Measurements from ENCODE around the gene FBL. TPM values are rescaled to one million over a fixed set of nuclear protein-coding genes. Genes with fewer than 3 reads are reported as not detected.

Gene FBL
- total and polyA plus RNA-seq, 2 donors: 185 to 208 TPM

GRCh38 chr19:39871886-39872866 is 26.0 kb upstream of the FBL start:
- H3K4me1 ChIP-seq (ENCODE audit: control insufficient read depth in 2 of 2, insufficient read depth in 2 of 2, low read length in 2 of 2): no peaks in the 10 kb centered on the region
- no peaks in the 10 kb centered on the region for H3K27me3 ChIP-seq (ENCODE audit: control insufficient read depth in 2 of 2, insufficient read depth in 1 of 2, low read length in 1 of 2)
- no peaks in the 10 kb centered on the region for H3K36me3 ChIP-seq (ENCODE audit: control insufficient read depth in 2 of 2, insufficient read depth in 2 of 2, low read length in 1 of 2)
- H3K9me3 ChIP-seq (ENCODE audit: control insufficient read depth in 2 of 2, insufficient read depth in 1 of 2, low read length in 1 of 2): no peaks in the 10 kb centered on the region
- no peak for DNase-seq (ENCODE audit: low read depth in 6 of 9, low spot score in 9 of 9)
- H3K4me3 ChIP-seq (ENCODE audit: low read length in 2 of 2): no peak overlapping the region
- H3K27ac ChIP-seq (ENCODE audit: low read depth in 1 of 2, low read length in 1 of 2): no peak overlapping the region
- WGBS: 94% methylated on average over 47 of the region's 47 CpGs

- 99% methylated on average over 6 of the region's 6 CpGs for WGBS
- H3K36me3 ChIP-seq (ENCODE audit: control insufficient read depth in 2 of 2, insufficient read depth in 2 of 2, low read length in 1 of 2): no peaks in the 10 kb centered on the region
These were observed 25.2 kb upstream of the FBL start for GRCh38 chr19:39871362-39871761.

GRCh38 chr19:39870171-39870971 is 24.2 kb upstream of the FBL start:
- 68% methylated on average over 16 of the region's 16 CpGs for WGBS
- H3K9me3 ChIP-seq (ENCODE audit: control insufficient read depth in 2 of 2, insufficient read depth in 1 of 2, low read length in 1 of 2): peaks cover 0 to 5% of the 10 kb centered on the region in 2 donors

More at GRCh38 chr19:39871362-39871761, 25.2 kb upstream of the FBL start:
- H3K9me3 ChIP-seq (ENCODE audit: control insufficient read depth in 2 of 2, insufficient read depth in 1 of 2, low read length in 1 of 2): peaks cover 0 to 5% of the 10 kb centered on the region in 2 donors
- H3K27ac ChIP-seq (ENCODE audit: low read depth in 1 of 2, low read length in 1 of 2): no peak overlapping the region
- DNase-seq (ENCODE audit: low read depth in 6 of 9, low spot score in 9 of 9): no peak
- H3K27me3 ChIP-seq (ENCODE audit: control insufficient read depth in 2 of 2, insufficient read depth in 1 of 2, low read length in 1 of 2): no peaks in the 10 kb centered on the region
- H3K4me1 ChIP-seq (ENCODE audit: control insufficient read depth in 2 of 2, insufficient read depth in 2 of 2, low read length in 2 of 2): no peaks in the 10 kb centered on the region
- no peak overlapping the region for H3K4me3 ChIP-seq (ENCODE audit: low read length in 2 of 2)

GRCh38 chr19:39867952-39868351 is 21.8 kb upstream of the FBL start:
- Histone ChIP-seq H3K4me1 (ENCODE audit: control insufficient read depth in 2 of 2, insufficient read depth in 2 of 2, low read length in 2 of 2) (no peaks in the 10 kb centered on the region), H3K27me3 (ENCODE audit: control insufficient read depth in 2 of 2, insufficient read depth in 1 of 2, low read length in 1 of 2) (no peaks in the 10 kb centered on the region), H3K27ac (ENCODE audit: low read depth in 1 of 2, low read length in 1 of 2) (no peak overlapping the region), H3K36me3 (ENCODE audit: control insufficient read depth in 2 of 2, insufficient read depth in 2 of 2, low read length in 1 of 2) (no peaks in the 10 kb centered on the region), H3K4me3 (ENCODE audit: low read length in 2 of 2) (no peak overlapping the region), H3K9me3 (ENCODE audit: control insufficient read depth in 2 of 2, insufficient read depth in 1 of 2, low read length in 1 of 2) (peaks cover 0 to 5% of the 10 kb centered on the region in 2 donors)
- 97% methylated on average over 6 of the region's 6 CpGs for WGBS
- no peak for DNase-seq (ENCODE audit: low read depth in 6 of 9, low spot score in 9 of 9)

More at GRCh38 chr19:39870171-39870971, 24.2 kb upstream of the FBL start:
- H3K4me1 ChIP-seq (ENCODE audit: control insufficient read depth in 2 of 2, insufficient read depth in 2 of 2, low read length in 2 of 2): no peaks in the 10 kb centered on the region
- no peak overlapping the region for H3K27ac ChIP-seq (ENCODE audit: low read depth in 1 of 2, low read length in 1 of 2)
- no peaks in the 10 kb centered on the region for H3K27me3 ChIP-seq (ENCODE audit: control insufficient read depth in 2 of 2, insufficient read depth in 1 of 2, low read length in 1 of 2)
- H3K4me3 ChIP-seq (ENCODE audit: low read length in 2 of 2): no peak overlapping the region
- no peaks in the 10 kb centered on the region for H3K36me3 ChIP-seq (ENCODE audit: control insufficient read depth in 2 of 2, insufficient read depth in 2 of 2, low read length in 1 of 2)
- no peak for DNase-seq (ENCODE audit: low read depth in 6 of 9, low spot score in 9 of 9)

GRCh38 chr19:39867133-39867532 is 21.0 kb upstream of the FBL start:
- Histone ChIP-seq H3K4me1 (ENCODE audit: control insufficient read depth in 2 of 2, insufficient read depth in 2 of 2, low read length in 2 of 2) (no peaks in the 10 kb centered on the region), H3K27me3 (ENCODE audit: control insufficient read depth in 2 of 2, insufficient read depth in 1 of 2, low read length in 1 of 2) (no peaks in the 10 kb centered on the region), H3K4me3 (ENCODE audit: low read length in 2 of 2) (no peak overlapping the region), H3K9me3 (ENCODE audit: control insufficient read depth in 2 of 2, insufficient read depth in 1 of 2, low read length in 1 of 2) (peaks cover 0 to 5% of the 10 kb centered on the region in 2 donors), H3K27ac (ENCODE audit: low read depth in 1 of 2, low read length in 1 of 2) (no peak overlapping the region), H3K36me3 (ENCODE audit: control insufficient read depth in 2 of 2, insufficient read depth in 2 of 2, low read length in 1 of 2) (no peaks in the 10 kb centered on the region)
- DNase-seq (ENCODE audit: low read depth in 6 of 9, low spot score in 9 of 9): no peak
- WGBS: 97% methylated on average over 2 of the region's 2 CpGs

GRCh38 chr19:39865953-39866352 is 19.8 kb upstream of the FBL start:
- H3K27me3 ChIP-seq (ENCODE audit: control insufficient read depth in 2 of 2, insufficient read depth in 1 of 2, low read length in 1 of 2): no peaks in the 10 kb centered on the region
- no peaks in the 10 kb centered on the region for H3K4me1 ChIP-seq (ENCODE audit: control insufficient read depth in 2 of 2, insufficient read depth in 2 of 2, low read length in 2 of 2)
- peaks cover 0 to 5% of the 10 kb centered on the region in 2 donors for H3K9me3 ChIP-seq (ENCODE audit: control insufficient read depth in 2 of 2, insufficient read depth in 1 of 2, low read length in 1 of 2)
- no peak overlapping the region for H3K27ac ChIP-seq (ENCODE audit: low read depth in 1 of 2, low read length in 1 of 2)
- DNase-seq (ENCODE audit: low read depth in 6 of 9, low spot score in 9 of 9): no peak
- 92% methylated on average over 5 of the region's 5 CpGs for WGBS
- no peak overlapping the region for H3K4me3 ChIP-seq (ENCODE audit: low read length in 2 of 2)
- no peaks in the 10 kb centered on the region for H3K36me3 ChIP-seq (ENCODE audit: control insufficient read depth in 2 of 2, insufficient read depth in 2 of 2, low read length in 1 of 2)

- Histone ChIP-seq H3K4me3 (ENCODE audit: low read length in 2 of 2) (no peak overlapping the region), H3K27ac (ENCODE audit: low read depth in 1 of 2, low read length in 1 of 2) (no peak overlapping the region), H3K27me3 (ENCODE audit: control insufficient read depth in 2 of 2, insufficient read depth in 1 of 2, low read length in 1 of 2) (no peaks in the 10 kb centered on the region), H3K4me1 (ENCODE audit: control insufficient read depth in 2 of 2, insufficient read depth in 2 of 2, low read length in 2 of 2) (no peaks in the 10 kb centered on the region), H3K9me3 (ENCODE audit: control insufficient read depth in 2 of 2, insufficient read depth in 1 of 2, low read length in 1 of 2) (peaks cover 0 to 5% of the 10 kb centered on the region in 2 donors), H3K36me3 (ENCODE audit: control insufficient read depth in 2 of 2, insufficient read depth in 2 of 2, low read length in 1 of 2) (no peaks in the 10 kb centered on the region)
- no peak for DNase-seq (ENCODE audit: low read depth in 6 of 9, low spot score in 9 of 9)
- WGBS: 98% methylated on average over 2 of the region's 2 CpGs
These were observed 19.0 kb upstream of the FBL start for GRCh38 chr19:39865186-39865585.

- H3K4me3 ChIP-seq (ENCODE audit: low read length in 2 of 2): no peak overlapping the region
- no peaks in the 10 kb centered on the region for H3K27me3 ChIP-seq (ENCODE audit: control insufficient read depth in 2 of 2, insufficient read depth in 1 of 2, low read length in 1 of 2)
- no peaks in the 10 kb centered on the region for H3K4me1 ChIP-seq (ENCODE audit: control insufficient read depth in 2 of 2, insufficient read depth in 2 of 2, low read length in 2 of 2)
- WGBS: 85% methylated on average over 2 of the region's 2 CpGs
- H3K36me3 ChIP-seq (ENCODE audit: control insufficient read depth in 2 of 2, insufficient read depth in 2 of 2, low read length in 1 of 2): no peaks in the 10 kb centered on the region
- H3K9me3 ChIP-seq (ENCODE audit: control insufficient read depth in 2 of 2, insufficient read depth in 1 of 2, low read length in 1 of 2): peaks cover 0 to 5% of the 10 kb centered on the region in 2 donors
- no peak for DNase-seq (ENCODE audit: low read depth in 6 of 9, low spot score in 9 of 9)
- no peak overlapping the region for H3K27ac ChIP-seq (ENCODE audit: low read depth in 1 of 2, low read length in 1 of 2)
These were observed 17.9 kb upstream of the FBL start for GRCh38 chr19:39864118-39864517.

GRCh38 chr19:39858541-39858940 is 12.4 kb upstream of the FBL start:
- DNase-seq (ENCODE audit: low read depth in 6 of 9, low spot score in 9 of 9): no peak
- Histone ChIP-seq H3K4me3 (ENCODE audit: low read length in 2 of 2) (no peak overlapping the region), H3K9me3 (ENCODE audit: control insufficient read depth in 2 of 2, insufficient read depth in 1 of 2, low read length in 1 of 2) (no peaks in the 10 kb centered on the region), H3K27me3 (ENCODE audit: control insufficient read depth in 2 of 2, insufficient read depth in 1 of 2, low read length in 1 of 2) (no peaks in the 10 kb centered on the region), H3K36me3 (ENCODE audit: control insufficient read depth in 2 of 2, insufficient read depth in 2 of 2, low read length in 1 of 2) (no peaks in the 10 kb centered on the region), H3K4me1 (ENCODE audit: control insufficient read depth in 2 of 2, insufficient read depth in 2 of 2, low read length in 2 of 2) (no peaks in the 10 kb centered on the region), H3K27ac (ENCODE audit: low read depth in 1 of 2, low read length in 1 of 2) (no peak overlapping the region)
- WGBS: 81% methylated on average over 11 of the region's 11 CpGs
